ENCODE data around the gene DNAH17.

The DNAH17 gene
- total RNA-seq = 1.0 to 1.6 reads per million in 2 donors

- DNase-seq = no peak
These were observed at the start of gene DNAH17 for GRCh38 chr17:78577296-78577695. DNAH17 (minus strand) TSS chr17:78577396; CDS start chr17:78575057, 2,339 bp downstream.

GRCh38 chr17:78624324-78625151 is 47.3 kb upstream of the DNAH17 start:
- no peak for DNase-seq

DNA sequence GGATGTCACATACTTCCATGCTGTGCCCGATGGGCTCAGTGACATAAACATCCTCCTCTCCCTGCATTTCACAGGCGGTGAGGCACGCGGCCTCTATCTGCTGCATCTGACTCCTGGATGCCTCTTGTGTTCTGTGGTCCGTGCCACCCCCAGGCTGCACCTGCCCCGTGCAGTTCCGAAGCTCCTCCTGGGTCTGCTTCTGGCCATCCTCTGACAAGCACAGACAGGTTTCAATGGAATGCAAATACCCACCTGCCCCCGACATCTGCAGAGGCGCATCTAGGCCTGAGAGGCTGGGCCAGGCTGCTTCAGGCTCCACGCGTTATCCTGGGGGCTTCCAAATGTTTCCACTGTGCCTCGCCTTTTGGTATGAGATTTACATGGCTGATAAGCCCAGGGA is 46.3 kb upstream of the DNAH17 start:
- no peak for DNase-seq

DNA sequence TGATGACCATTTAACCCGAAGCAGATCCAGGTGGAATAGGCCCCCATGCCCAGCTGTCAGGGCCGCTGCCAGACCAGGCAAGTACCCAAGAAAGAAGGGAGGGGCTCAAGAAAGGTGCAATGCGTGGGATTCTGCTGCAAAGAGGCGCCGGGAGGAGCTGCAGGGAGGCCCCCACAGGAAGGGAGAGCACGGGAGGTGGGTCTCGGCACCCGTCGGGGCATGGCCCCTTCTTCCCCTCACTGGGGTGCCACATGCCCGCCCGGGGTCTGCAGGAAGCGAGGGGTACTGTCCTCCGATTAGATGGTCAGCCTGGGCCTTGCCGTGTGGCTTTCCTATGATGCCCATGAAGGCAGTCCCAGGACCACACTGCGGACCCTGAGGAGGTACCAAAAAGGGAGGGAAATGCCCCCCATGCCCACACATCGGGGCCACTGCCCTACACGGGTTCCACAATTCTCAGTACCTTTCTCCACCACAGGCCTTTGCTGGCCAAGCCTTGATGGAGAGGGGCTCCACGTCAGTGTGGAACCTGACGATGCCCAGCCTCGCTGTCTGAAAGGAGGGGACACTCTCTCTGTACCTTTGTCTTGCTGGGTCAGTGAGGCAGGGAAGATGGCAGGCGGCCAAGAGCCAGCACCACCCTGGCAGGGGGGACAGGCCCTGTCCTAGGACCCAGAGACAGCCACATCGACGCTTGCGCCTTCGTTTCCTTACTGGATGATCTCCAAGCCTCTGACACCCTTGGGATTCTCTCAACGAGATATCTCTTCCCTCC is 45.5 kb upstream of the DNAH17 start:
- DNase-seq = no peak

- DNase-seq = no peak
These were observed 44.7 kb upstream of the DNAH17 start for GRCh38 chr17:78621720-78622490.

GRCh38 chr17:78620099-78620498 is 42.9 kb upstream of the DNAH17 start:
- no peak for DNase-seq

- no peak for DNase-seq
These were observed 42.1 kb upstream of the DNAH17 start for GRCh38 chr17:78619334-78619733.

GRCh38 chr17:78618264-78619066 is 41.3 kb upstream of the DNAH17 start:
- no peak for DNase-seq

DNA sequence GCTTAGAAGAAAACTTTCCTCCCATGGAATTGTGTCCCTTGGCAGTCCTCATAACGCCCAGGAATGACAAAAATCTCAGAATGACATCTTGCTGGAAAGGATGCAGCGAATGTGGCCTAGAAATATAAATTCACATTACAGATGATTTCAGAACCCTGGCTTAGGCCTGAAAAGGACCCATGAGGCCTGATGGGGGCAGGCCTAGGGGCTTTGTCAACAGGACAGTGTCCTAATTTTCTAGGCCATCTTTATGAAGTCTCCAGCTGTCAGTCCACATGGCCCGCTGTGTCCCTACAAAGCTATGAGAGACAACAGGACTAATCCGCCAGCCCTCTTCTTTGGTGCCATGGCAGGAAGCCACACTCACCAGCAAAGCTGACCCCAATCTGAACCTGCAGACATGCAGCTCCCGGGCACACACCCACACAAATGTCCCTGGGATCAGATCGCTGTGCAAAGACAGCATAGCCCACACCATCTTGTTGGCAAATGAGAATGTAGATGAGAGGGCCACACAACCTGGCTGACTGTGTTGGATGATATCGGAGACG is 40.4 kb upstream of the DNAH17 start:
- DNase-seq = no peak

DNA sequence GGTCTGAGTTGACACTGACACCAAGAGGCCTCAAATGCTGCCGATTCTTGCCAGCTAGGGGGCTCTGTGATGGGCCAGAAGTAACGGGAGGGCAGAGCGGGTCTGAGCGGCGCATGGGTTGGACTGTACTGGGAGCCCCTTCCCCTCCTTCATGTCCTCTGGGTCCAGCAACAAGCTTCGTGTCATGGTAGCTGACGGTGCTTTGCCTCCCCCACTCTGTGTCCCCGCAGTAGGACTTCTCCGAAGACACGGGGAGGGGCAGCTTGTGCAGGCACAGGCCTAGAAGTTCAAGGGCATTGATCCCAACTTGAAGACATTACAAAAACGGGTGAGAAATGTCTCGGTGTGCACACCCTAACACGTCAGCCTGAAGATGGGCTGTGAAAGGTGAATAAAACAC is 39.8 kb upstream of the DNAH17 start:
- DNase-seq = no peak

- DNase-seq = no peak
These were observed 38.4 kb upstream of the DNAH17 start for GRCh38 chr17:78615631-78616030.

DNA sequence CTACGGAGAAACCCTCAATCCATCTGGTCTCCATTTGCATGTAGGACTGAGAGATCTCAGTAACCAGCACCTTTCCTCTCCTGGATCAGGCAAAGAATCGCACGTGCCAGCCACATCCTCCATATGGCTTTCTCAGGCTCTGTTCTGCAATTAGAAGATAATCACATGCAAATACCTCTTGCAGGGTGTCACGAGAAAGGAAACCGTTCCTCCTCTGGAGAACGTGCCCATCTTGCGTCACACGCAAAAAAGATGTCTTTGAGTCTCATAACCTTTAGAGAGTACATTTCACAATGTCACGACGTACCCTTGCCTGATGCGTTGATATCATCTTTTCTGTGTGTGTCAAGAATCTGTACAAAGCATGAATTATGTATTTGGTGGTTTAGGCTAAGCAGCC is 36.2 kb upstream of the DNAH17 start:
- no peak for DNase-seq

GRCh38 chr17:78611607-78612006 is 34.4 kb upstream of the DNAH17 start:
- no peak for DNase-seq

DNA sequence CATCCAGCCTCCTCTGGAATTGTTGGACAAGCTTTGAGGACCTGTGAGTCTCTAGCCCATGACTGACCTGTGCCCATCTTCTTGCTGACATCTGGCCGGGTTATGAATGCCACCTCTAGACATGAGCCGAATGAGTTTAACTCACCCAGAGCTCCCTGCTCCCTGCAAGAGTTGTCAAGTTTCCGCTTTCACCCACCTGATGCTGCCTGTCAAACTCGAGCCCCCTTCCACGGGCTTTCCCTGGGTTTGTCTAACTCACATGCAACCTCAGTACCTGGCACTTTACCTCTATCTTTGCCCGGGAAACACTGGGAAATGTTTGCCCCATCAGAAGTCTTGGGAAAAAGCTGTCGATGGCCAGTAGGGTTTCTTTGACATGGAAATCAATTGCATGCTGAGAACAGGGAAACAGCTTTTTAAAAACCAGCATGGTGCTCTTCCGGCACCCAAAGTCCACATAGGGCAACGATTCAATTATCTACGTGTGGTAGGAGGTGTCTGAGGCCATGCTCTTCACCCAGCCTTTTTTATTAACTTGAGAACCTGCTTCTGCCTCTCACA is 33.8 kb upstream of the DNAH17 start:
- DNase-seq = no peak

- no peak for DNase-seq
These were observed 32.0 kb upstream of the DNAH17 start for GRCh38 chr17:78609191-78609641.

GRCh38 chr17:78608804-78609186 is 31.6 kb upstream of the DNAH17 start:
- DNase-seq = no peak

DNA sequence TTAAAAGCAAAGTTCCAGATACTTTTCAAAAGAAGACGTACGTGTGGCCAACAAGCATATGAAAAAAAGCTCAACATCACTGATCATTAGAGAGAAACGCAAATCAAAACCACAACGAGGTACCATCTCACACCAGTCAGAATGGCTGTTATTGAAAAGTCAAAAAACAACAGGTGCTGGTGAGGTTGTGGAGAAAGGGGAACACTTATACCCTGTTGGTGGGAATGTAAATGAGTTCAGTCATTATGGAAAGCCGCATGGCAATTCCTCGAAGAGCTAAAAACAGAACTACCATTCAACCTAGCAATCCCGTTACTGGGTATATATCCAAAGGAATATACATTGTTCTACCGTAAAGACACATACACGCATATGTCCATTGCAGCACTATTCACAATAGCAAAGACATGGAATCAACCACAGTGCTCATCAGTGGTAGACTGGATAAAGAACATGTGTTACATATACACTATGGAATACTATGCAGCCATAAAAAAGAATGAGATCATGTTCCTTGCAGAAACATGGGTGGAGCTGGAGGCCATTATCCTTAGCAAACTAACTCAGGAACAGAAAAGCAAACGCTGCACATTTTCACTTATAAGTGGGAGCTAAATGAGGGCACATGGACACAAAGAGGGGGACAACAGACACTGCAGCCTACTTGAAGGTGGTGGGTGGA is 31.1 kb upstream of the DNAH17 start:
- DNase-seq = no peak

- no peak for DNase-seq
These were observed 29.8 kb upstream of the DNAH17 start for GRCh38 chr17:78607038-78607437.

GRCh38 chr17:78605886-78606285 is 28.7 kb upstream of the DNAH17 start:
- no peak for DNase-seq

DNA sequence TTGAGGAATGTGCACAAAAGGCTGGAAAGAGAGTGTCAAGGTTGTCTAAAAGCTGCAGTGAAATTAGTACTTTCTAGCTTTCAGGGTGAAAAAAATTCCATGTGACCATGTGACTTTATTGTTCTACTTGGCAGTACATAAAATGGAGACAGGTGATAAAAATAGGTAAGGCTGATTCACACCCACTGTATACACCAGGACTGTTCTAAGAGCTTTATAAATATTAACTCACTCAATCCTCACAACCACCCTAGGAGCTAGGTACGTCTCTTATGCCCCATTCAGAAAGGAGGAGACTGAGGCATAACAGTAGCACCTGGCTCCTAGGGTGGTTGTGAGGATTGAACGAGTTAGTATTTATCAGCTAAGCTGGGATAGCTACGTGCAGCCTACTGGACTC is 28.2 kb upstream of the DNAH17 start:
- no peak for DNase-seq

DNA sequence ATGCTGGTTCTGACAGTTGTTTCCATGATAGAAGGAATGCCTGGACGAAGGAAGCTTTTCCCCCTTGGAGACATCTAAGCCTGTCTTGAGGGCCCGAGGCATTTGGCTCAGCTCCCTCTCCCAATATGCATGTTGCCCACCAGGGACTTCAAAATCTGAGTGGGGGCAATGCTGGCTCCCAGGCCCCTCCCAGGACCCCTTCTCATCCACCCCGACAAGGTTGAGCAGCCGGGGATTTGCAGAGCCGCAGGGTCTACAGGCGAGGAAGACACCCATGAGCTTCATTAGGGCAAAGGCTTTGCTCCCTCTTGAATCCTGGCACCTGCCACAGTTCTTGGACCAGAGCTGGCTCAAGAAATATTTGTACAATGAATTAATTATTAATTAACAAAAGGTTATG is 25.1 kb upstream of the DNAH17 start:
- DNase-seq = no peak
